GM18508 (cell line): ENCODE measurements around the gene KLK2.

ENCODE experiments used
- ATAC-seq: cut with Tn5 transposase; IDR thresholded peaks from one replicate; pipeline ENCODE4 v1.9.1; 2021; ENCODE audit warnings: moderate number of reproducible peaks; ENCODE audit not compliant: insufficient read depth, unreplicated experiment

The KLK2 gene

DNA sequence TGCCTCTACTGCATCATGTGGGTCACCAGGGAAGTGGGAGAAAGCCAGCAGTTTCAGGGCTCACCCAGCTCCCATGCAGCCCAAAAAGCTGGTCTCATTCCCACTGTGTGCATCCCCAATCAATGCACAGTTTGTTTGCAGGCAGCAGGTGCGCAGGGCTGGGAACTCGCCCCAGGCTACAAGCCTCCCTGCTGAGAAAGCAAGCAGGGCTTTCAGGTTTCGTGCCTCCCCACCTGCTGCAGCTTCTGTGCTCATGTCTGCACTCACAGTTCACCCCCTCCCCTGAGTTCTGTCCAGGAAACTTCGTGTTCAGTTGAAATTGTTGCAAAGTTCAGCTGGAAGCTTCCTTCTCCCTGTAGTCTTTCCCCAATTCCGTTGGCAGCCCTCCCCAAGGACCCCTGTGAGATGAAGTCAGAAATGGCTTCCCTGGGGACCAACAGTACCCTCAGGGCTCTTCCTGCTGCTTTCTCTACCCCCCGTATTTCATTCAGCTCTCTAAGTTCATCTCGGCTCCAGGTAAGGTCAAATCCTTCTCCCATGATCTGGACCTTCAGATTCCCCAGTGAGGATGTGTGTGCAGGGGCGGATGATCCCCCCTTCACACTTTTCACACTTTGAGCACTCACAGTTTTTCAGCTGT is 28.8 kb upstream of the KLK2 start:
- no peak for ATAC-seq

DNA sequence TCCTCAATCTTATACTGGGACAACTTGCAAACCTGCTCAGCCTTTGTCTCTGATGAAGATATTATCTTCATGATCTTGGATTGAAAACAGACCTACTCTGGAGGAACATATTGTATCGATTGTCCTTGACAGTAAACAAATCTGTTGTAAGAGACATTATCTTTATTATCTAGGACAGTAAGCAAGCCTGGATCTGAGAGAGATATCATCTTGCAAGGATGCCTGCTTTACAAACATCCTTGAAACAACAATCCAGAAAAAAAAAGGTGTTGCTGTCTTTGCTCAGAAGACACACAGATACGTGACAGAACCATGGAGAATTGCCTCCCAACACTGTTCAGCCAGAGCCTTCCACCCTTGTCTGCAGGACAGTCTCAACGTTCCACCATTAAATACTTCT is 22.5 kb upstream of the KLK2 start:
- no peak for ATAC-seq

DNA sequence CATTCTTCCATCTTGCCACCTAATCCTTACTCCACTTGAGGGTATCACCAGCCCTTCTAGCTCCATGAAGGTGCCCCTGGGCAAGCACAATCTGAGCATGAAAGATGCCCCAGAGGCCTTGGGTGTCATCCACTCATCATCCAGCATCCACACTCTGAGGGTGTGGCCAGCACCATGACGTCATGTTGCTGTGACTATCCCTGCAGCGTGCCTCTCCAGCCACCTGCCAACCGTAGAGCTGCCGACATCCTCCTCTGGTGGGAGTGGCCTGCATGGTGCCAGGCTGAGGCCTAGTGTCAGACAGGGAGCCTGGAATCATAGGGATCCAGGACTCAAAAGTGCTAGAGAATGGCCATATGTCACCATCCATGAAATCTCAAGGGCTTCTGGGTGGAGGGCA is 21.6 kb upstream of the KLK2 start:
- ATAC-seq: no peak

DNA sequence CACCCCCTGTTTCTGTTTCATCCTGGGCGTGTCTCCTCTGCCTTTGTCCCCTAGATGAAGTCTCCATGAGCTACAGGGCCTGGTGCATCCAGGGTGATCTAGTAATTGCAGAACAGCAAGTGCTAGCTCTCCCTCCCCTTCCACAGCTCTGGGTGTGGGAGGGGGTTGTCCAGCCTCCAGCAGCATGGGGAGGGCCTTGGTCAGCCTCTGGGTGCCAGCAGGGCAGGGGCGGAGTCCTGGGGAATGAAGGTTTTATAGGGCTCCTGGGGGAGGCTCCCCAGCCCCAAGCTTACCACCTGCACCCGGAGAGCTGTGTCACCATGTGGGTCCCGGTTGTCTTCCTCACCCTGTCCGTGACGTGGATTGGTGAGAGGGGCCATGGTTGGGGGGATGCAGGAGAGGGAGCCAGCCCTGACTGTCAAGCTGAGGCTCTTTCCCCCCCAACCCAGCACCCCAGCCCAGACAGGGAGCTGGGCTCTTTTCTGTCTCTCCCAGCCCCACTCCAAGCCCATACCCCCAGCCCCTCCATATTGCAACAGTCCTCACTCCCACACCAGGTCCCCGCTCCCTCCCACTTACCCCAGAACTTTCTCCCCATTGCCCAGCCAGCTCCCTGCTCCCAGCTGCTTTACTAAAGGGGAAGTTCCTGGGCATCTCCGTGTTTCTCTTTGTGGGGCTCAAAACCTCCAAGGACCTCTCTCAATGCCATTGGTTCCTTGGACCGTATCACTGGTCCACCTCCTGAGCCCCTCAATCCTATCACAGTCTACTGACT is 18.4 kb upstream of the KLK2 start, which contains the start of gene KLK3:
KLK3 (plus strand) TSS at position 280 of the 775 bp plus-strand sequence; CDS start at position 321, 41 bp downstream.
- ATAC-seq: no peak

DNA sequence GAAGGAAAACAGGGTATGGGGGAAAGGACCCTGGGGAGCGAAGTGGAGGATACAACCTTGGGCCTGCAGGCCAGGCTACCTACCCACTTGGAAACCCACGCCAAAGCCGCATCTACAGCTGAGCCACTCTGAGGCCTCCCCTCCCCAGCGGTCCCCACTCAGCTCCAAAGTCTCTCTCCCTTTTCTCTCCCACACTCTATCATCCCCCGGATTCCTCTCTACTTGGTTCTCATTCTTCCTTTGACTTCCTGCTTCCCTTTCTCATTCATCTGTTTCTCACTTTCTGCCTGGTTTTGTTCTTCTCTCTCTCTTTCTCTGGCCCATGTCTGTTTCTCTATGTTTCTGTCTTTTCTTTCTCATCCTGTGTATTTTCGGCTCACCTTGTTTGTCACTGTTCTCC is 15.9 kb upstream of the KLK2 start:
- no peak for ATAC-seq

DNA sequence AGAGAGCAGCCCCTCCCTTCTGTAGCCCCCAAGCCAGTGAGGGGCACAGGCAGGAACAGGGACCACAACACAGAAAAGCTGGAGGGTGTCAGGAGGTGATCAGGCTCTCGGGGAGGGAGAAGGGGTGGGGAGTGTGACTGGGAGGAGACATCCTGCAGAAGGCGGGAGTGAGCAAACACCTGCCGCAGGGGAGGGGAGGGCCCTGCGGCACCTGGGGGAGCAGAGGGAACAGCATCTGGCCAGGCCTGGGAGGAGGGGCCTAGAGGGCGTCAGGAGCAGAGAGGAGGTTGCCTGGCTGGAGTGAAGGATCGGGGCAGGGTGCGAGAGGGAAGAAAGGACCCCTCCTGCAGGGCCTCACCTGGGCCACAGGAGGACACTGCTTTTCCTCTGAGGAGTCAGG is 14.4 kb upstream of the KLK2 start:
- ATAC-seq: no peak

DNA sequence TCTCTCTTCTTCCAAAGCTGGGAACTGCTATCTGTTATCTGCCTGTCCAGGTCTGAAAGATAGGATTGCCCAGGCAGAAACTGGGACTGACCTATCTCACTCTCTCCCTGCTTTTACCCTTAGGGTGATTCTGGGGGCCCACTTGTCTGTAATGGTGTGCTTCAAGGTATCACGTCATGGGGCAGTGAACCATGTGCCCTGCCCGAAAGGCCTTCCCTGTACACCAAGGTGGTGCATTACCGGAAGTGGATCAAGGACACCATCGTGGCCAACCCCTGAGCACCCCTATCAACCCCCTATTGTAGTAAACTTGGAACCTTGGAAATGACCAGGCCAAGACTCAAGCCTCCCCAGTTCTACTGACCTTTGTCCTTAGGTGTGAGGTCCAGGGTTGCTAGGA is 13.4 kb upstream of the KLK2 start:
- ATAC-seq: no peak

DNA sequence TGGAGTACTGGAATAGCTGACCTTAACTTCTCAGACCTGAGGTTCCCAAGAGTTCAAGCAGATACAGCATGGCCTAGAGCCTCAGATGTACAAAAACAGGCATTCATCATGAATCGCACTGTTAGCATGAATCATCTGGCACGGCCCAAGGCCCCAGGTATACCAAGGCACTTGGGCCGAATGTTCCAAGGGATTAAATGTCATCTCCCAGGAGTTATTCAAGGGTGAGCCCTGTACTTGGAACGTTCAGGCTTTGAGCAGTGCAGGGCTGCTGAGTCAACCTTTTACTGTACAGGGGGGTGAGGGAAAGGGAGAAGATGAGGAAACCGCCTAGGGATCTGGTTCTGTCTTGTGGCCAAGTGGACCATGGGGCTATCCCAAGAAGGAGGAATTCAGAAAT is 12.2 kb upstream of the KLK2 start:
- no peak for ATAC-seq

DNA sequence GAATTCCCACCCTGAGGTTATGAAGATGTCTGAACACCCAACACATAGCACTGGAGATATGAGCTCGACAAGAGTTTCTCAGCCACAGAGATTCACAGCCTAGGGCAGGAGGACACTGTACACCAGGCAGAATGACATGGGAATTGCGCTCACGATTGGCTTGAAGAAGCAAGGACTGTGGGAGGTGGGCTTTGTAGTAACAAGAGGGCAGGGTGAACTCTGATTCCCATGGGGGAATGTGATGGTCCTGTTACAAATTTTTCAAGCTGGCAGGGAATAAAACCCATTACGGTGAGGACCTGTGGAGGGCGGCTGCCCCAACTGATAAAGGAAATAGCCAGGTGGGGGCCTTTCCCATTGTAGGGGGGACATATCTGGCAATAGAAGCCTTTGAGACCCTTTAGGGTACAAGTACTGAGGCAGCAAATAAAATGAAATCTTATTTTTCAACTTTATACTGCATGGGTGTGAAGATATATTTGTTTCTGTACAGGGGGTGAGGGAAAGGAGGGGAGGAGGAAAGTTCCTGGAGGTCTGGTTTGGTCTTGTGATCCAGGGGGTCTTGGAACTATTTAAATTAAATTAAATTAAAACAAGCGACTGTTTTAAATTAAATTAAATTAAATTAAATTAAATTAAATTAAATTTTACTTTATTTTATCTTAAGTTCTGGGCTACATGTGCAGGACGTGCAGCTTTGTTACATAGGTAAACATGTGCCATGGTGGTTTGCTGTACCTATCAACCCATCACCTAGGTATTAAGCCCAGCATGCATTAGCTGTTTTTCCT is 11.5 kb upstream of the KLK2 start:
- no peak for ATAC-seq

DNA sequence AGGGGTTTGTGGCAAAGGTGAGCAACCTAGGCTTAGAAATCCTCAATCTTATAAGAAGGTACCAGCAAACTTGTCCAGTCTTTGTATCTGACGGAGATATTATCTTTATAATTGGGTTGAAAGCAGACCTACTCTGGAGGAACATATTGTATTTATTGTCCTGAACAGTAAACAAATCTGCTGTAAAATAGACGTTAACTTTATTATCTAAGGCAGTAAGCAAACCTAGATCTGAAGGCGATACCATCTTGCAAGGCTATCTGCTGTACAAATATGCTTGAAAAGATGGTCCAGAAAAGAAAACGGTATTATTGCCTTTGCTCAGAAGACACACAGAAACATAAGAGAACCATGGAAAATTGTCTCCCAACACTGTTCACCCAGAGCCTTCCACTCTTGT is 3.8 kb upstream of the KLK2 start:
- no peak for ATAC-seq

DNA sequence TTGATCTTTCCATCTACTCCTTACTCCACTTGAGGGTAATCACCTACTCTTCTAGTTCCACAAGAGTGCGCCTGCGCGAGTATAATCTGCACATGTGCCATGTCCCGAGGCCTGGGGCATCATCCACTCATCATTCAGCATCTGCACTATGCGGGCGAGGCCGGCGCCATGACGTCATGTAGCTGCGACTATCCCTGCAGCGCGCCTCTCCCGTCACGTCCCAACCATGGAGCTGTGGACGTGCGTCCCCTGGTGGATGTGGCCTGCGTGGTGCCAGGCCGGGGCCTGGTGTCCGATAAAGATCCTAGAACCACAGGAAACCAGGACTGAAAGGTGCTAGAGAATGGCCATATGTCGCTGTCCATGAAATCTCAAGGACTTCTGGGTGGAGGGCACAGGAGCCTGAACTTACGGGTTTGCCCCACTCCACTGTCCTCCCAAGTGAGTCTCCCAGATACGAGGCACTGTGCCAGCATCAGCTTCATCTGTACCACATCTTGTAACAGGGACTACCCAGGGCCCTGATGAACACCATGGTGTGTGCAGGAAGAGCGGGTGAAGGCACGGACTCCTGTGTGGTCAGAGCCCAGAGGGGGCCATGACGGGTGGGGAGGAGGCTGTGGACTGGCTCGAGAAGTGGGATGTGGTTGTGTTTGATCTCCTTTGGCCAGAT is 2.7 kb upstream of the KLK2 start:
- ATAC-seq: no peak

DNA sequence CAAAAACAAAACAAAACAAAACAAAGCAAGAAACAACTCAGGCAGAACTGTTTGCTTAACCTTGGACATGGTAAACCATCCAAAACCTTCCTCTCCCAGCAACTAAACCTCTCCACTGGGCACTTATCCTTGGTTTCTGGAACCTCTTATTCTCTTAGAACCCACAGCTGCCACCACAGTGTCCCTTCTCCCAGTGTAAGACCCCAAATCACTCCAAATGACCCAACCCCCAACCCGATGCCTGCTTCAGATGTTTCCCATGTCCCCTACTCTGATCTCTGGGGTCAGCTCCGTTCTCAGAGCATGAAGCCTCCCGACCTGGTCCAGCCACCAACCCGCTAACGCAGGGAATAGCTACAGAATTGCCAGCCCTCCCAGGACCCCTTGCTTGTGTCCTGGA is 972 bp downstream of the KLK2 start:
- ATAC-seq: no peak

DNA sequence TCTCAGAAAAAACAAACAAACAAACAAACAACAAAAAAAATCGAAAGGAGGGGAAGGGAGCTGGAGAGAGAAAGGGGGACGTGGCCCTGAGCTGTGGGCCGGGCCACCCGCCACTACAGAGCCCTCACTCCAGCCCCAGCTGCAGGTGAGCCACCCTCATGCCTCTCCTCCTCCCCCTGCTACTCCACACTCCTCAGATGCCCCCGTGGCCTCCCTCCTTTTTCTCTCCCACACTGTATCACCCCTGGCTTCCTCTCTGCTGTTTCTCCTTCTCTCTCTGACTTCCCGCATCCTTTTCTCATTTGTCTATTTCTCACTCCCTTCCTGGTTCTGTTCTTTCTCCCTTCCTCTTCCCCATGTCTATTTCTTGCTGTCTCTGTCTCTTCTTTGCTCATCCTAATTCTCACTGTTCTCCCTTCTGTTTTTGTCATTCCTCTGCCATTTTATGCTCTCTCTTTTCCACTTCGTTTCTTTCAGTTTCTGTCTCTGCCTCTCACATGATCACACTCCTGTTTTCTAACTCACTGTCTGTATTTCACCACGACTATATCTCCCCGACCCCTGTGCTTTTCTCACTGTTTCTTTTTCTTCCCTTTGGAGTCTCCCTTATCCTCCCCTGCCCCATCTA is 2.7 kb downstream of the KLK2 start:
- ATAC-seq: no peak

DNA sequence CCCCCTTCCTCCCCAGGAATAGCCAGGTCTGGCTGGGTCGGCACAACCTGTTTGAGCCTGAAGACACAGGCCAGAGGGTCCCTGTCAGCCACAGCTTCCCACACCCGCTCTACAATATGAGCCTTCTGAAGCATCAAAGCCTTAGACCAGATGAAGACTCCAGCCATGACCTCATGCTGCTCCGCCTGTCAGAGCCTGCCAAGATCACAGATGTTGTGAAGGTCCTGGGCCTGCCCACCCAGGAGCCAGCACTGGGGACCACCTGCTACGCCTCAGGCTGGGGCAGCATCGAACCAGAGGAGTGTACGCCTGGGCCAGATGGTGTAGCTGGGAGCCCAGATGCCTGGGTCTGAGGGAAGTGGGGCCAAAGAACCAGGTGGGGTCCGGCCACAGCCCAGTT is 3.2 kb downstream of the KLK2 start:
- ATAC-seq: no peak

DNA sequence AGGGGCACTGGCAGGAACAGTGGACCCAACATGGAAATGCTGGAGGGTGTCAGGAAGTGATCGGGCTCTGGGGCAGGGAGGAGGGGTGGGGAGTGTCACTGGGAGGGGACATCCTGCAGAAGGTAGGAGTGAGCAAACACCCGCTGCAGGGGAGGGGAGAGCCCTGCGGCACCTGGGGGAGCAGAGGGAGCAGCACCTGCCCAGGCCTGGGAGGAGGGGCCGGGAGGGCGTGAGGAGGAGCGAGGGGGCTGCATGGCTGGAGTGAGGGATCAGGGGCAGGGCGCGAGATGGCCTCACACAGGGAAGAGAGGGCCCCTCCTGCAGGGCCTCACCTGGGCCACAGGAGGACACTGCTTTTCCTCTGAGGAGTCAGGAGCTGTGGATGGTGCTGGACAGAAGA is 4.1 kb downstream of the KLK2 start:
- no peak for ATAC-seq

DNA sequence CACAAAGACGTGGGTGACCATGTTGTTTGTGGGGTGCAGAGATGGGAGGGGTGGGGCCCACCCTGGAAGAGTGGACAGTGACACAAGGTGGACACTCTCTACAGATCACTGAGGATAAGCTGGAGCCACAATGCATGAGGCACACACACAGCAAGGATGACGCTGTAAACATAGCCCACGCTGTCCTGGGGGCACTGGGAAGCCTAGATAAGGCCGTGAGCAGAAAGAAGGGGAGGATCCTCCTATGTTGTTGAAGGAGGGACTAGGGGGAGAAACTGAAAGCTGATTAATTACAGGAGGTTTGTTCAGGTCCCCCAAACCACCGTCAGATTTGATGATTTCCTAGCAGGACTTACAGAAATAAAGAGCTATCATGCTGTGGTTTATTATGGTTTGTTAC is 5.6 kb downstream of the KLK2 start:
- ATAC-seq: no peak

DNA sequence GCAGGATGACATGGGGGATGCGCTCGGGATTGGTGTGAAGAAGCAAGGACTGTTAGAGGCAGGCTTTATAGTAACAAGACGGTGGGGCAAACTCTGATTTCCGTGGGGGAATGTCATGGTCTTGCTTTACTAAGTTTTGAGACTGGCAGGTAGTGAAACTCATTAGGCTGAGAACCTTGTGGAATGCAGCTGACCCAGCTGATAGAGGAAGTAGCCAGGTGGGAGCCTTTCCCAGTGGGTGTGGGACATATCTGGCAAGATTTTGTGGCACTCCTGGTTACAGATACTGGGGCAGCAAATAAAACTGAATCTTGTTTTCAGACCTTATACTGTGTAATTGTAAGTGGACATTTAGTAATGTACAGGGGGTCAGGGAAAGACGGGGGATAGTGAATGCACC is 7.0 kb downstream of the KLK2 start:
- ATAC-seq: no peak

DNA sequence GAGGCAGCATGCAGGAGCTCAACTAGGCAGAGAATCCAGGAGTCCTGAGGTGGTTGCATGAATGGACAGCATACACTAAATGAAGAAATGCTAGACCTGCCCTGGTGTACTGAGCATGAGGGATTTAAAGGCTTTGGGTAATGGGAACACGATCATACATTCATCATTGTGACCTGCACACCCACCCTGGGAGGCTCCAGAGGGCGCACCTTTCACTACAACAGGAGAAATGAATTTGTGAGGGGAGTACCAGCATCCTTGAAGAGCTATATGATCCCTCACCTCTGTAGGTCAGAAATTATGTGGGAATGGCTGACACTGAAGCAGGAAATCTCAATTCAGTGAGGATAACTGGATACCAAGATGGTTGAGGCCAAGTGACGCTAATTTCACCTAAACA is 8.9 kb downstream of the KLK2 start:
- no peak for ATAC-seq

DNA sequence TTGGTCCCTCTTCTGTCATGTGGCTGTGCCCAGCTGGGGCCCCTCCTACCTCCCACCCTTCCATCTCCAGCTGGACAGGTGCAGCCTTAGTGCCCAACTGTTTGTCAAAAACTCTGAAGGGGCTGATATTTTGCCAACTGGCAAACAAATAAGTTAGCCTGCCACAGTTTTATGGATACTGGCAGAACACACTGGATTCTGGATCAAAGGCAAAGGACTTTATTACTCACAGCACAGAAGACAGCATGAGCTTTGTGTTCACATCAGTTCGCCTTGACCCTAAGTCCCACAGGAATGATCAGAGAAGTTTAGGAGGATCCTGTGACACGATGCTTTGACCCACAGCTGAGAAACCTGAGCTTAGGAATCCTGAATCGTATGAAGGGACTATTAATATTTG is 16.4 kb downstream of the KLK2 start:
- ATAC-seq: no peak
